ENCODE results near the gene CYS1.
"Not testable (repeated sequence)": the region's sequence is repeated elsewhere in the genome, so short reads cannot be mapped to it uniquely, and the experiment has no call there.

Gene CYS1

GRCh38 chr2:10028988-10029874 is 51.0 kb downstream of the CYS1 start:
- no peak for DNase-seq

GRCh38 chr2:10028407-10028987 is 51.7 kb downstream of the CYS1 start:
- no peak for DNase-seq

GRCh38 chr2:10027660-10028330 is 52.4 kb downstream of the CYS1 start:
- no peak for DNase-seq

GRCh38 chr2:10026940-10027569 is 53.2 kb downstream of the CYS1 start:
- no peak for DNase-seq

GRCh38 chr2:10022966-10023662 is 57.1 kb downstream of the CYS1 start:
- DNase-seq = no peak

- DNase-seq = no peak
These were observed 57.8 kb downstream of the CYS1 start for GRCh38 chr2:10022445-10022844.

- no peak for DNase-seq
These were observed 58.2 kb downstream of the CYS1 start for GRCh38 chr2:10022041-10022421.

GRCh38 chr2:10019602-10020400 is 60.4 kb downstream of the CYS1 start:
- no peak for DNase-seq

GRCh38 chr2:10019174-10019573 is 61.0 kb downstream of the CYS1 start:
- DNase-seq = no peak

GRCh38 chr2:10017313-10017941 is 62.8 kb downstream of the CYS1 start:
- DNase-seq = no peak

- no peak for DNase-seq
These were observed 63.4 kb downstream of the CYS1 start for GRCh38 chr2:10016802-10017258.

GRCh38 chr2:10016001-10016801 is 64.0 kb downstream of the CYS1 start:
- DNase-seq = no peak

- DNase-seq = not testable (repeated sequence)
These were observed 64.7 kb downstream of the CYS1 start for GRCh38 chr2:10015376-10015989.

GRCh38 chr2:10014418-10015190 is 65.6 kb downstream of the CYS1 start:
- no peak for DNase-seq

- DNase-seq = not testable (repeated sequence)
These were observed 66.4 kb downstream of the CYS1 start for GRCh38 chr2:10013651-10014417.

GRCh38 chr2:10012963-10013461 is 67.2 kb downstream of the CYS1 start:
- DNase-seq = no peak

- DNase-seq = not testable (repeated sequence)
These were observed 67.7 kb downstream of the CYS1 start for GRCh38 chr2:10012366-10012962.

Data from SHP77 treated with DMSO at 0.1 percent for 48 hours (cell line).